Activated CD4-positive, alpha-beta memory T cell treated with anti-CD3 and anti-CD28 coated beads, Interleukin-2, amount 10 ng/mL, durations not matched to agents 7 days and 5 days (primary cell): Measurements from ENCODE around the gene PPP2R2D. TPM values are rescaled to one million over a fixed set of nuclear protein-coding genes. Genes with fewer than 3 reads are reported as not detected.
"Not testable (repeated sequence)": the region's sequence is repeated elsewhere in the genome, so short reads cannot be mapped to it uniquely, and the experiment has no call there.

Source experiments
- CTCF ChIA-PET: fragments of 350-600 bp; sonication (Branson Sonifier 250); formaldehyde crosslinking; loops from one replicate; lab custom pipeline; 2021; ENCODE audit warnings: antibody characterized with exemption, inconsistent platforms; lab: Charles Lee
- POLR2A ChIA-PET: fragments of 350-600 bp; sonication (Branson Sonifier 250); formaldehyde crosslinking; loops from one replicate; lab custom pipeline; 2021; ENCODE audit warnings: antibody characterized with exemption; lab: Charles Lee
- DNase-seq: peaks from one replicate; pipeline ENCODE4 v3.0.0-alpha.2; 2020
- H3K27ac Mint-ChIP-seq: one replicate; pipeline ENCODE4 v1.8.0; 2021; ENCODE audit warnings: mild to moderate bottlenecking, mixed read lengths
- H3K27me3 Mint-ChIP-seq: one replicate; pipeline ENCODE4 v1.8.0; 2021; ENCODE audit warnings: mixed read lengths
- H3K36me3 Mint-ChIP-seq: one replicate; pipeline ENCODE4 v1.8.0; 2021; ENCODE audit warnings: low read depth, mixed read lengths
- H3K4me1 Mint-ChIP-seq: one replicate; pipeline ENCODE4 v1.8.0; 2021; ENCODE audit warnings: mixed read lengths
- H3K4me3 Mint-ChIP-seq: one replicate; pipeline ENCODE4 v1.8.0; 2021; ENCODE audit warnings: mild to moderate bottlenecking, mixed read lengths
- H3K9me3 Mint-ChIP-seq: one replicate; pipeline ENCODE4 v1.8.0; 2021; ENCODE audit warnings: mixed read lengths
- total RNA-seq, 2 experiments: library from RNA; stranded (reverse); gene quantifications; one replicate each; pipeline ENCODE4 v1.2.3, GENCODE V29; 2021

Gene PPP2R2D
- total RNA-seq, 2 experiments from 2014 or later, result 40.3 to 40.8 TPM

GRCh38 chr10:131907679-131908078 is 6.9 kb downstream of the PPP2R2D start:
- Mint-ChIP-seq H3K4me3 (no peak overlapping the region), H3K4me1 (peaks cover 66% of the 10 kb centered on the region), H3K9me3 (peaks cover 2% of the 10 kb centered on the region), H3K27ac (no peak overlapping the region), H3K27me3 (no peaks in the 10 kb centered on the region), H3K36me3 (peaks cover 60% of the 10 kb centered on the region)
- no peak for DNase-seq
- CTCF ChIA-PET, result interaction anchor here (0.6 kb wide), 1 partner anchor 22 kb away, joined by 3 read pairs; no protein-coding TSS in a partner anchor
- POLR2A ChIA-PET, result no interaction called here

GRCh38 chr10:131908151-131908550 is 7.3 kb downstream of the PPP2R2D start:
- H3K4me3 Mint-ChIP-seq, result no peak overlapping the region
- POLR2A ChIA-PET, result no interaction called here

GRCh38 chr10:131909014-131909808 is 8.4 kb downstream of the PPP2R2D start:
- ChIA-PET CTCF (interaction anchor here (1.1 kb wide), 1 partner anchor 64 kb away, joined by 3 read pairs; no protein-coding TSS in a partner anchor), POLR2A (interaction anchor here (1.0 kb wide), 1 partner anchor 9 kb away, joined by 3 read pairs; no protein-coding TSS in a partner anchor)
- Mint-ChIP-seq H3K4me1 (peaks cover 64% of the 10 kb centered on the region), H3K27ac (no peak overlapping the region), H3K27me3 (no peaks in the 10 kb centered on the region), H3K36me3 (peaks cover 69% of the 10 kb centered on the region), H3K9me3 (peaks cover 2% of the 10 kb centered on the region), H3K4me3 (no peak overlapping the region)
- no peak for DNase-seq

More at GRCh38 chr10:131908151-131908550, 7.3 kb downstream of the PPP2R2D start:
- no peak overlapping the region for H3K27ac Mint-ChIP-seq
- peaks cover 2% of the 10 kb centered on the region for H3K9me3 Mint-ChIP-seq
- CTCF ChIA-PET, result interaction anchor here (0.6 to 1.1 kb wide), 2 partner anchors 23 to 65 kb away, joined by 3 read pairs; no protein-coding TSS in a partner anchor
- no peak for DNase-seq
- peaks cover 63% of the 10 kb centered on the region for H3K4me1 Mint-ChIP-seq
- peaks cover 63% of the 10 kb centered on the region for H3K36me3 Mint-ChIP-seq
- H3K27me3 Mint-ChIP-seq, result no peaks in the 10 kb centered on the region

- CTCF ChIA-PET, result no interaction called here
These were observed 9.1 kb downstream of the PPP2R2D start for GRCh38 chr10:131909929-131910328.

GRCh38 chr10:131910663-131911314 is 10.0 kb downstream of the PPP2R2D start:
- peaks cover 71% of the 10 kb centered on the region for H3K36me3 Mint-ChIP-seq
- no peak overlapping the region for H3K27ac Mint-ChIP-seq
- peaks cover 2% of the 10 kb centered on the region for H3K9me3 Mint-ChIP-seq
- H3K27me3 Mint-ChIP-seq, result no peaks in the 10 kb centered on the region
- peaks cover 52% of the 10 kb centered on the region for H3K4me1 Mint-ChIP-seq
- POLR2A ChIA-PET, result interaction anchor here (0.9 kb wide), 1 partner anchor 62 kb away, joined by 3 read pairs; no protein-coding TSS in a partner anchor
- no peak overlapping the region for H3K4me3 Mint-ChIP-seq
- CTCF ChIA-PET, result no interaction called here
- DNase-seq, result no peak

More at GRCh38 chr10:131909929-131910328, 9.1 kb downstream of the PPP2R2D start:
- no peak for DNase-seq
- H3K27me3 Mint-ChIP-seq, result no peaks in the 10 kb centered on the region
- H3K27ac Mint-ChIP-seq, result no peak overlapping the region
- peaks cover 70% of the 10 kb centered on the region for H3K36me3 Mint-ChIP-seq
- H3K9me3 Mint-ChIP-seq, result peaks cover 2% of the 10 kb centered on the region
- POLR2A ChIA-PET, result no interaction called here
- peaks cover 61% of the 10 kb centered on the region for H3K4me1 Mint-ChIP-seq
- H3K4me3 Mint-ChIP-seq, result no peak overlapping the region

- H3K4me1 Mint-ChIP-seq, result peaks cover 46% of the 10 kb centered on the region
- POLR2A ChIA-PET, result interaction anchor here (0.9 to 1.0 kb wide), 2 partner anchors 11 to 61 kb away, joined by 3 read pairs; partner anchors contain the start of gene PPP2R2D
- no peak overlapping the region for H3K4me3 Mint-ChIP-seq
- H3K9me3 Mint-ChIP-seq, result peaks cover 2% of the 10 kb centered on the region
- CTCF ChIA-PET, result no interaction called here
- peaks cover 69% of the 10 kb centered on the region for H3K36me3 Mint-ChIP-seq
- H3K27ac Mint-ChIP-seq, result no peak overlapping the region
- no peaks in the 10 kb centered on the region for H3K27me3 Mint-ChIP-seq
- no peak for DNase-seq
These were observed 10.6 kb downstream of the PPP2R2D start for GRCh38 chr10:131911451-131911850.

GRCh38 chr10:131912620-131913019 is 11.8 kb downstream of the PPP2R2D start:
- Mint-ChIP-seq H3K4me1 (peaks cover 39% of the 10 kb centered on the region), H3K4me3 (no peak overlapping the region), H3K27me3 (no peaks in the 10 kb centered on the region), H3K27ac (no peak overlapping the region), H3K36me3 (peaks cover 75% of the 10 kb centered on the region), H3K9me3 (peaks cover 2% of the 10 kb centered on the region)
- no peak for DNase-seq
- CTCF ChIA-PET, result no interaction called here
- POLR2A ChIA-PET, result interaction anchor here (1.1 kb wide), 1 partner anchor 11 kb away, joined by 4 read pairs; the partner anchor contains the start of gene PPP2R2D

GRCh38 chr10:131915484-131915883 is 14.7 kb downstream of the PPP2R2D start:
- POLR2A ChIA-PET, result no interaction called here

GRCh38 chr10:131915990-131916766 is 15.4 kb downstream of the PPP2R2D start:
- Mint-ChIP-seq H3K27ac (no peak overlapping the region), H3K36me3 (peaks cover 77% of the 10 kb centered on the region), H3K9me3 (peaks cover 9% of the 10 kb centered on the region), H3K4me3 (no peak overlapping the region), H3K27me3 (no peaks in the 10 kb centered on the region), H3K4me1 (peaks cover 18% of the 10 kb centered on the region)
- ChIA-PET POLR2A (no interaction called here), CTCF (no interaction called here)
- DNase-seq, result no peak

More at GRCh38 chr10:131915484-131915883, 14.7 kb downstream of the PPP2R2D start:
- no peak for DNase-seq
- Mint-ChIP-seq H3K27me3 (no peaks in the 10 kb centered on the region), H3K36me3 (peaks cover 75% of the 10 kb centered on the region), H3K9me3 (peaks cover 9% of the 10 kb centered on the region), H3K4me3 (no peak overlapping the region), H3K27ac (no peak overlapping the region), H3K4me1 (peaks cover 16% of the 10 kb centered on the region)
- CTCF ChIA-PET, result no interaction called here

- POLR2A ChIA-PET, H3K27ac Mint-ChIP-seq, H3K9me3 Mint-ChIP-seq, H3K4me3 Mint-ChIP-seq, H3K27me3 Mint-ChIP-seq, CTCF ChIA-PET, DNase-seq: not testable (repeated sequence)
- peaks cover 18% of the 10 kb centered on the region for H3K4me1 Mint-ChIP-seq
- H3K36me3 Mint-ChIP-seq, result peaks cover 77% of the 10 kb centered on the region
These were observed 16.0 kb downstream of the PPP2R2D start for GRCh38 chr10:131916767-131917160.

- Mint-ChIP-seq H3K4me1 (peaks cover 16% of the 10 kb centered on the region), H3K36me3 (peaks cover 73% of the 10 kb centered on the region)
- H3K27me3 Mint-ChIP-seq, POLR2A ChIA-PET, DNase-seq, H3K27ac Mint-ChIP-seq, H3K9me3 Mint-ChIP-seq, H3K4me3 Mint-ChIP-seq, CTCF ChIA-PET: not testable (repeated sequence)
These were observed 16.7 kb downstream of the PPP2R2D start for GRCh38 chr10:131917496-131917895.

- H3K9me3 Mint-ChIP-seq, result peaks cover 16% of the 10 kb centered on the region
- H3K27ac Mint-ChIP-seq, H3K4me3 Mint-ChIP-seq, DNase-seq, H3K27me3 Mint-ChIP-seq, POLR2A ChIA-PET, CTCF ChIA-PET: not testable (repeated sequence)
- peaks cover 61% of the 10 kb centered on the region for H3K36me3 Mint-ChIP-seq
- peaks cover 11% of the 10 kb centered on the region for H3K4me1 Mint-ChIP-seq
These were observed 18.7 kb downstream of the PPP2R2D start for GRCh38 chr10:131919461-131919860.
